G401 (cell line): ENCODE data around the gene ANP32A. TPM values are rescaled to one million over a fixed set of nuclear protein-coding genes. Genes with fewer than 3 reads are reported as not detected.

Source experiments
- total RNA-seq: library from RNA; depleted of rRNA; stranded (reverse); fragments of >200 nt; shearing (Covaris generic); gene quantifications from 2 replicates; pipeline ENCODE4 v1.2.3, GENCODE V29; 2014; rRNA removed

Gene ANP32A
- total RNA-seq, 1 experiment from 2014 or later = 124 TPM

Other genes starting within 250 kb of the ANP32A start
- 1.0 TPM in 1 of 2 replicates, not detected in the other for gene CORO2B, start 241.9 kb downstream of the ANP32A start, total RNA-seq
- 0.17 and 0.43 TPM in 2 replicates for gene SPESP1, start 109.6 kb upstream of the ANP32A start, total RNA-seq
- not detected in 2 replicates for gene NOX5, start 193.8 kb upstream of the ANP32A start, total RNA-seq